GM23338 (cell line): ENCODE data around the gene CABCOCO1. TPM values are rescaled to one million over a fixed set of nuclear protein-coding genes. Genes with fewer than 3 reads are reported as not detected.

ENCODE experiments used
- polyA plus RNA-seq: library from polyadenylated mRNA; unstranded; fragments of >200 nt; fragmentation: Nextera tagmentation; extraction: Ambion mirVana; gene quantifications from 2 replicates; pipeline ENCODE4 v1.2.1, GENCODE V29; 2016
- total RNA-seq: library from RNA; depleted of rRNA; stranded (reverse); fragments of >200 nt; shearing (Covaris generic); gene quantifications from 2 replicates; pipeline ENCODE4 v1.2.3, GENCODE V29; 2014; rRNA removed

CABCOCO1 gene
- total and polyA plus RNA-seq, 2 experiments from 2014 or later, result not detected

Other genes with a start within 250 kb of the CABCOCO1 start
- gene TMEM26, start 209.5 kb upstream of the CABCOCO1 start, total RNA-seq, result 1.9 and 2.2 TPM in 2 replicates
- 1.0 and 1.5 TPM in 2 replicates for gene TMEM26, start 209.5 kb upstream of the CABCOCO1 start, polyA plus RNA-seq
- gene ARID5B, start 238.8 kb downstream of the CABCOCO1 start, total RNA-seq, result 1.3 and 1.5 TPM in 2 replicates
- gene ARID5B, start 238.8 kb downstream of the CABCOCO1 start, polyA plus RNA-seq, result 1.6 and 2.2 TPM in 2 replicates